T-helper 9 cell (primary cell): ENCODE results near the gene ZBED5.

Source experiments
- DNase-seq: peaks from one replicate; pipeline ENCODE4 v3.0.0-alpha.2; 2020

Gene ZBED5

DNA sequence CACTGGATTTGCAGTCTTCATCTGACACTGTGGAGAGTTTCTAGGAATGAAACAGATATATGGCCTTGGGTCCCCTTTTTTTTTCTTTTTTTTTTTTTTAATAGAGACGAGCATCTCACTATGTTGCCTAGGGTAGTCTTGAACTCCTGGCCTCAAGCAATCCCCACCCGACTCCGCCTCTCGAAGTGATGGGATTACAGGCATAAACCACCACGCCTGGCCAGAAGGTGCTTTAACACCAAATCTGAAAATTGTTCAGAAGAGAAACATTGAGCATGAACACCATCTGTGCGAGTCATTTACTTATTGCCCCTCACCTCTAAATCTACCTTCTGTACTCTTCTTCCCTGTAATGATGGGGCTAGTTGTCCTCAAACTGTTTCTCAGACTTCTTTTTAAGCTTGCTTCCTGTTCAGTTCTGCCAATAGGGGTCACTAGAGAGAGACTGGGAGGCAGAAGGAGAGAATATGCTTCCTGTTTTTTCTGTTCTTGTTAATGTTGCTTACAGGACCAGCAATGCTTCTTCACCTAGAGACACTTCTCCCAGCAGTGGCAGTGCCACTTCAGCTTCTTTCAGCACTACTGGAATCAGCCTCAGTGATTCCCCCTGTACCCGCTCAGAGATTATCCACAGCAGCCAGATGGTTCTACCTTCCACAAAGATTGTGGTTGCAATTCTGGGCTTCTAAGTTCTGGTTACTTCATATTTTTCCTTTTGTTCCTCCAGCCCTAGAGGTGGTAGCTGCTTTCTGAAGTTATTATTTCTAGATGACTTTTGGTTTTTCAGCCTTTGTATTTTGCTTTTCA lies 20.8 kb upstream of the ZBED5 start:
- no peak for DNase-seq

DNA sequence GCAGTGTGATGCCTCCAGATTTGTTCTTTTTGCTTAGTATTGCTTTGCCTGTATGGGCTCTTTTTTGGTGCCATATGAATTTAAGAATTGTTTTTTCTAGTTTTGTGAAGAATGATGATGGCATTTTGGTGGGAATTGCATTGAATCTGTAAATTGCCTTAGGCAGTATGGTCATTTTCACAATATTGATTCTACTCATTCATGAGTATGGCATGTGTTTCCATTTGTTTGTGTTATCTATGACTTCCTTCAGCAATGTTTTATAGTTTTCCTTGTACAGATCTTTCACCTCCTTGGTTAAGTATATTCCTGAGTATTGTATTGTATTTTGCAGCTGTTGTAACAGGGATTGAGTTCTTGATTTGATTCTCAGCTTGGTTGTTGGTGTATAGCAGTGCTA lies 18.3 kb upstream of the ZBED5 start:
- no peak for DNase-seq

DNA sequence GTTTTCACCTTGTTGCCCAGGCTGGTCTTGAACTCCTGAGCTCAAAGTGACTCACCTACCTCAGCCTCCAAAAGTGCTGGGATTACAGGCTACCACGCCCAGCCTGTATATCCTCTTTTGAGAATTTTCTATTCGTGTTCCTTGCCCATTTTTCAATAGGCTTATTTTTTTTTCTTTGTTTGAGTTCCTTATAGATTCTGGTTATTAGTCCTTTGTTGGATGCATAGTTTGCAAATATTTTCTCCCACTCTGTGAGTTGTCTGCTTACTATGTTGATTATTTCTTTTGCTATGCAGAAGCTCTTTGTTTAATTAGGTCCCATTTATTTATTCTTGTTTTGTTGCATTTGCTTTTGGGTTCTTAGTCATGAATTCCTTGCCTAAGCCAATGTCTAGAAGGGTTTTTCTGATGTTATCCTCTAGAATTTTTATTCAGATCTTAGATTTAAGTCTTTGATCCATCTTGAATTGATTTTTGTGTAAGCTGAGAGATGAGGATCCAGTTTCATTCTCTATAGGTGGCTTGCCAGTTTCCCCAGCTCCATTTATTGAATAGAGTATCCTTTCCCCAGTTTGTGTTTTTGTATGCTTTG lies 17.7 kb upstream of the ZBED5 start:
- no peak for DNase-seq

DNA sequence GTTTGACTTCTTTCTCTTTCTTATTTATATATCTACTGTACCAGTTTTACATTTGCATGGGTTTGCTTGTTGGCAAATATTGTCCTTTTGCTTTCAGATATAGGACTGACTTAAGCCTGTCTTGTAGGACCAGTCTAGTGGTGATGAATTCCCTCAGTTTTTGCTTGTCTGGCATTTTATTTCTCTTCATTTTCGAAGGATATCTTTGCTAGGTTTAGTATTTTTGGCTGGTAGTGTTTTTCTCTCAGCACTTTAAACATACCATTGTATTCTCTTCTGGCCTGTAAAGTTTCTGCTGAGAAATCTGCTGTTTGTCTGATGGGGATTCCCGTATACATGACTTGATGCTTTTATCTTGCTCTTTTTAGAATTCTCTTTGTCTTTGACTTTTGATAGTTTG lies 14.2 kb upstream of the ZBED5 start:
- no peak for DNase-seq

DNA sequence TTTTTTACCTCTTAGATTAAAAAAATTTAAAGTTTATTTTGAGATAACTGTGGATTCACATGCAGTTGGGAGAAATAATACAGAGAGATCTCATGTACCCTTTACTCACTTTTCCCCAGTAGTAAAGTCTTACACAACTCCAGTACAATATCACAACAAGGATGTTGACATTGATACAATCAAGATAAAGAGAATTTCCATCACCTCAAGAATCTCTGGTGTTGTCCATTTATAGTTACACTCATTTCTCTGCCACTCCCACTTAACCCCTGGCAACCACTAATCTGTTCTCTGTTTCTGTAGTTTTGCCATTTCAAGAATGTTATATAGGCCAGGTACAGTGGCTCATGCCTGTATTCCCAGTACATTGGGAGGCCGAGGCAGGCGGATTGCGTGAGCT lies 10.5 kb upstream of the ZBED5 start:
- no peak for DNase-seq

DNA sequence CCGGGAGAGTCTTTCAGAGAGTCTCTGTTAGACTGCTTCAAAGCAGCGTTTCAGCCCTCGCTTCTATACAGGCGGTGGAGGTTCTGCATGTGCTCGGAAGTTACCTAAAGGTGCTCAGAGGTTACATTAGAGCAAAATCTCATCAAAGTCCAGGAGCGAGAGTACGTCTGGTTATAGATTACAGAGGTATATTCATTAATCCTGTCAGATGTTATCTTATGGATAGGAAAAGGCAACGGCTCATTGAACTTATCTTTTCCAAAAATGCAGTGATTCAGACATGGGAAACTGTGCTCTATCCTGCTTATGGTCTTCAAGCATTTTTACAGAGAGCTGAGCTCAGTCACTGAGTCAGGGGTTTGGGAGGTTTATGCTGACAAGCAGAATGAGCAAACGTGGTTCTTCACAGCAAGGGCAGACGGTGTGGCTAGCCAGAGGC lies 9.1 kb upstream of the ZBED5 start:
- no peak for DNase-seq

DNA sequence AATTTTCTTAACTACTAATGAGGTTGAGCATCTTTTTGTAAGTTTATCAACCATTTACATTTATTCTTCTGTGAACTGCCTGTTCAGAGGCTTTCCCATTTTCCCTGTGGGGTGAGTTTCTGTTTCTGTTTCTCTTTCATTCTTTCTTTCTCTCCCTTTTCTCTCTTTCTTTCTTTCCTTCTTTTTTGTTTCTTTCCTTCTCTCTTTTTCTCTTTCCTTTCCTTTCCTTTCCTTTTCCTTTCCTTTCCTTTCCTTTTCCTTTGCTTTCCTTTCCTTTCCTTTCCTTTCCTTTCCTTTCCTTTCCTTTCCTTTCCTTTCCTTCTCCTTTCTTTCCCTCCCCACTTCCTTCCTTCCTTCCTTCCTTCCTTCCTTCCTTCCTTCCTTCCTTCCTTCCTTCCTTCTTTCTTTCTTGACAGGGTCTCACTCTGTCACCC lies 8.0 kb upstream of the ZBED5 start:
- DNase-seq, result no peak

DNA sequence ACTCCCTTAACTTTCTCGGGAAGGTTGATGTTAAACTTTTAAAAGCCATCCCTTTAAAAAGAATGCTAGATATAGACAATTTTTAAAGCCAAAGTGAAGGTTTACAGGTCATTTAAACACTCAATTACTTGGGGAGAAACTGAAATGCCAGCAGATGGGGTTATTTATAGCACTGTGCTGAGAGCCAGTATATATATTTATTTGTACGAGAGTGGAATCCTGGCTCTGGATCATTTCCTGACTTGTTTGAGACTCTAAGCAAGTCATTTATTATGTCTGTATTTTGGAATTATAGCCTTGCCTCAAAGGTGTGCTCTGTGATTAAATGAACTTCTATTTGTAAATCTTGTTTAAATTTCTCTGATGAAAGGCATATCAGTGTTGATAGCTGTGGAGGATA lies 6.8 kb upstream of the ZBED5 start:
- no peak for DNase-seq

DNA sequence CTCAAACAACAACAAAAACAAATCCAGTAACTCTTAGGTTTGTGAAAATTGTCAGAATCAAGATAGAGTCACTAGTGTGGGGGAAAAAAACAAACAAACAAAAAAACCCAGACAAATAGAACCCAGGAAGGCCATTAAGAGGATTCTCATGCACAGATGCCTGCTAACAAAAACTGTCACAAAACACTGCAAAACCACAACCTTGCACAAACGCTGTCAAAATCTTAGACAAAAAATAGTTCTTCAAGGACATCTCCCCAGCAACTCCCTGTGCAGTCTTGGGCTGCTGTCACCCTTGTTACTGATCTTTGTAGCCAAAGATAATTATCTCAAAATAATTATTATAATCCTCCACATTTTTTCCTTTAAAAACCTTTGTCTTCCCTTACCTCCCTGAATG lies 4.6 kb upstream of the ZBED5 start:
- DNase-seq, result no peak

DNA sequence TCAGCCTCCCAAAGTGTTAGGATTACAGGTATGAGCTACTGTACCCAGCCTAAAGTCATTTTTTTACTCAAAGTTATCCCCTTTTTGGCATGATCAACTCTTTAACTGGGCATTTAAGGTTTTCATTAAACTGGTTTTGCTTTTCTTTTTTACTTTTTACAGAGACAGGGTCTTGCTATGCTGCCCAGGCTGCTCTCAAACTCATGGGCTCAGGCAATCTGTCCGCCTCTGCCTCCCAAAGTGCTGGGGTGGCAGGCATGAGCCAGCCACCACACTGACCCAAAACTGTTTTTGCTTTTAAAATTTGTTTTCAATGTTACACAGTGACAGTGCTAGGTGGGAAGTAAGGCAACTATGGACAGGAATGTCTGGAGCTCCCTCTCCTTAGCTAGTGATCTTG lies 3.9 kb upstream of the ZBED5 start:
- DNase-seq, result no peak

DNA sequence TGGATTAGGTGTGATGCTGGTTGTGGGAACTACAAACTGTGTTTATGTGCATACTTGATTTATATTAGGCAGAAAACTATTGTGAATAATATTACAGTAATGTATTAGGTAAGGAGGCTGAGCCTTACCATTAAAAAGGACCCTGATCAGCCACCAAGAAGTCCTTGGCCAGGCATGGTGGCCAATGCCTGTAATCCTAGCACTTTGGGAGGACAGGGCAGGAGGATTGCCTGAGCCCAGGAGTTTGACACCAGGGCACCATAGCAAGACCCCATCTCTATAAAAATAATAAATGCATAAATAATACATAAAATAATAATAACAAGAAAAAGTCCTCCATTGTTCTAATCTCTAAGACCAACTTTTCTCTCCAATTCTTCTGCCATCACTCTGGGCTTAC lies 3.2 kb upstream of the ZBED5 start:
- DNase-seq, result no peak

DNA sequence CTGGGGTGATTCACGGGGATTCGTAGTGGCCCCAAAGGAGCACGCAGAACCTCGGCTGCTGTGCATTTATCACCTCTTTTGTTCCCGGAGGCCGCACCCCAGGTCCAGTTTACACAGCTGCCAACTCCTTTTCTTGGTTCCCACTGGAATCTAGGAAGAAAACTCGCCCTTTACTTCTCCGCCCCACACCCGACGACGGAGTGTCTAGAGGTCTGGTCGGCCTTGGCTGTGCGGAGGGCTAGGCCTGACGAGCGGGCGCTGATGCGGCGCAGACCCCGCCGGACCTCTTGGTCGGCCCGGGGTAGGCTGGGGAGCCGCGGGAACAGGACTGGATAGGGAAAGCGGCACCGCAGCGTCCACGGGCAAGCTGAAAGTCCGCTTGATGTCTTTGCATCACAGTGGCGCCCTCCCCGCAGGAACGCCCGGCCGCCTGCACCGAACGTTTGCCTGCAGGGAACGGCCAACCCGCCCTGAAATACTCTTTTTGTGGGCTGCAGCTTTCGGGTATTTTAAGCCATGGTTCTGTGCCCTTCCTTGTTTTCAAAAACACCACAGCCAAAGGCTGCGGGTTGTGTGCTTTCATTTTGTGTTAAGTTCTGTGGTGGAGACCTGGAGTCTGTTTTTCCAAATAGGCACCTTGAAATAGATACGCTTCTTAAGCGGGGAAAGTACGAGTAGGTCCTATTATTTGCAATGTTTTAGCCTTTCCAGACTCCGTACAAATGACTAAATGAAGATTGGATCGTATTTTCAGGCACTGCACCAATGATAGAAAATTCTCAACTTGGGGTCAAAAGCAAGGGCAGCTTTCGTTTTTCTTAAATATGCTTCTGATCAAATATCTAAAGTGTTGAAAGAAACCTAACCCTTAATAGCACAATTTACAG lies 829 bp upstream of the ZBED5 start:
- DNase-seq, result peak; percentile 37

DNA sequence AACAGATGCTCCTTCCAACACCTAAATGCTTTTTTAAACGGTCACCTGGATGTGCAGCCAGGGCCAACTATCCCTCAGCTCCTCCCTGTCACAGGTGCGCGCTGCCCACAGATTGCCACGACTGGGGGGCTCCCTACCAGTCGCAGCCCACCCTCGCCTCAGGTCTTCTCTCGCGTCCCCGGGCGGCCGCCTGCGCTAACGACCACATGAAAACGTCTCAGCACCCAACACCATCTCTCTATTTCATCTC lies 469 bp downstream of the ZBED5 start:
- DNase-seq, result no peak

DNA sequence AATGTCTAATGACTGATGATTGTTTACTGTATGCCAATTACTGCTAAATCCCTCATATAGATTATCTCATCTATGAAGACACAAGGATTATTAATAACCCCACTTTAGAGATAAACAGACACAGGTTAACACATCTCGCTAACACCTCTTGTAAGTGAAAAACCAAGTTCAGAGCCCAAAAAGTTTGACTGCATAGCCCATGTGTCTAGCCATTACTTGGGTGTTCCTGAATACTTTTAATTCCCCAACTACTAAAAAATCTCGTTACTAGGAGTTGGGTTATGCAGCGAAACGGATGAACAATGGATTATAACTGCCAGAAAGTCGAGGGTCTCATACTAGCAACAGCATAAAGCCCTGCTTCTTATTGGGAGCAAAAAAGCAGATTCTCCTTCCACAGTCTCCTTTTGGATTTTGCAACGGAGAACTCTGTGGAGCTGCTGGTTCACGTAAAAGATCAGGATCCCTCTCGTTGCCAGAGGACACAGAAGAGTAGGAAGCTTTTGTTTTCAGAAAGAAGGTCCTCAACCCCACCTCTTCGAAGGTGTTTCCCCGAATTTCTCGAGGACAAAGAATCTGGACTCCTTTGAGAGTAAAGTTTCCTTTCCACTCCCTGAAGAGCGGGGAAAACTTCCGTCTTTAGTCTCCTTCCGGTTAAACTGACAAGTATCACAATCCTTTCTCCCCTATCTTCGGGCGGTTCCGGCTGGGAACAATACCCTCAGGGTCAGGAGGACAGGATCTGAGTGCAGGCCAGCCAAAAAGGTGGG lies 979 bp downstream of the ZBED5 start:
- peak; percentile 5 for DNase-seq

DNA sequence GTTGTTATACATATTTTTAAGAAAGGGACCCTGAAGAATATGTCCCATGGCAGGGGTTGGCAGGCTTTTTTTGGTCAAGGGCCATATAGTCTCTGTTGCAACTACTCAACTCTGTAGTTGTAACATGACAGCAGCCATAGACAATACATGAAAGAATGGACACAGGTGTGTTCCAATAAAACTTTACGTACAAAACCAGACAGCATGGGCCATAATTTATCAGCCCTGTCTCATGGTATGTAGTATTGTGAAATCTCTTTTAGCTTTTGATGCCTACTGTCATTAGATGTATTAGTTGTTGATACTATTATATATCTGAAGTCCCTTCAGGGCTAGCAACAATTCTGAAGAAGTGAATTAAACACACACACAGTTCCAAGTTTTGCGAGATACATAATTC lies 2.6 kb downstream of the ZBED5 start:
- no peak for DNase-seq

DNA sequence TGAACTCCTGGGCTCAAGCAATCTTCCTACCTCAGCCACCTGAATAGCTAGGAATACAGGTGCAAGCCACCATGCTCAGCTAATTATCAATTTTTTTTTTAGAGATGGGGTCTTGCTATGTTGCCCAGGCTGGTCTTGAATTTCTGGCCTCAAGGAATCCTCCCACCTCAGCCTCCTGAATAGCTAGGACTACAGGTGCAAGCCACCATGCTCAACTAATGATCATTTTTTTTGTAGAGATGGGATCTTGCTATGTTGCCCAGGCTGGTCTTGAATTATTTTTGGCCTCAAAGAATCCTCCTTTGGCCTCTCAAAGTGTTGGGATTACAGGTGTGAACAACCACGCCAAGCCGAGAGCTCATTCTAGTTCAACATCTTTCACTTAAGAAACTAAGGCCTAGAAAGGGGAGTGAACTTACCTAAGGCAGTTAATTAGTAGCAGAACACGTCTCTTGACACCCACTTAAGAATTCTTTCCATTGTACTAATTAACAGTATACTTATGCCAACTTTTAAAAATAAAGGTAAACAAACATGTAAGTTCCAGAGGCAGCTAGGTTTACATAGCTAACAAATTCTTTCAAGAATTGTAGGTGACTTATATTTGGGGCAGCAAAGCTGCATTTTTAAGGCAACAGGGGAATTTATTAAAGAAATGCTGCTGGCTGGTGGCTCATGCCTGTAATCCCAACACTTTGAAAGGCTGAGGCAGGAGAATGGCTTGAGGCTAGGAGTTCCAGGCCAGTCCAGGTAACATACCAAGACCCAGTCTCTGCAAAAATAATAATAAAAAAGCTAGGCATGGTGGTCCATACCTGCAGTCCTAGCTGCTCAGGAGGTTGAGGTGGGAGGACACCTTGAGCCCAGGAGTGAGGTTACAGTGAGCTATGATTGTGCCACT lies 9.6 kb downstream of the ZBED5 start:
- DNase-seq, result no peak

DNA sequence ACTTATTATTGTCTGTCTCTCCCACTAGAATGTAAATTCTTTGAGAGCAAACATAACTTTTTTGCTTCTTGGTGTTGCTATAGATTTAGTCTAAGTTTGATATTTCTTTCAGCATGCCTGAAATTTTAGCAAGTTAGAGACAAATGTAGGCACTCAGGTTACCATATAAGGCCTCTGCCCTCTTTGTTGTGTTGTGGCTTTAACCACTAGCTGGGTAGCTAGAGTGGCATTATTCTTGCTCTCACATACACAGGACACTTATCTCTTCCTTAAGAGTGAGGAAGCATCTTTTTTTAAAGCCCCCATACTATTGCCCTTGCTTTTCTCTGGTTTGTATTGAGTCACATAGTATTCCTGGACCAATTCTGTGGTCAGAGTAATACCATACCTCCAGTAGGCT lies 11.2 kb downstream of the ZBED5 start:
- no peak for DNase-seq

DNA sequence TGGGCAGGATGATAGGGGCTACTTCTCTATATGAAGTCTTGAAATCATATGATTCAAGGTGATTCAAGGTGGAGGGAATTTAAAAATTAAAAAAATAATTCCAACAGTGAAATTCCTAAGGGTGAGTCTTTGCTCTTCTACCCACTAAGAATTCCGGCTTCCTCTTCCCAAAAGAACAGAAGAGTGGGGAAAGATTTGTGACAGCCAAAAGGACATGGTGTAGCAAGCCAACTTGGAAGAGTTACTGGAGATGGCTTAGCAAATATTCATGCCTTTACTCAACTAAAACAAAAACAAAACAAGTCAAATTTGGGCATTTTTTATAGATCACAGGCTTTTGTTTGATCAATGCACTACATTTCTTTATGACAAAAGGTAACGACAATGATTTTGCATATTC lies 12.3 kb downstream of the ZBED5 start:
- DNase-seq, result no peak

DNA sequence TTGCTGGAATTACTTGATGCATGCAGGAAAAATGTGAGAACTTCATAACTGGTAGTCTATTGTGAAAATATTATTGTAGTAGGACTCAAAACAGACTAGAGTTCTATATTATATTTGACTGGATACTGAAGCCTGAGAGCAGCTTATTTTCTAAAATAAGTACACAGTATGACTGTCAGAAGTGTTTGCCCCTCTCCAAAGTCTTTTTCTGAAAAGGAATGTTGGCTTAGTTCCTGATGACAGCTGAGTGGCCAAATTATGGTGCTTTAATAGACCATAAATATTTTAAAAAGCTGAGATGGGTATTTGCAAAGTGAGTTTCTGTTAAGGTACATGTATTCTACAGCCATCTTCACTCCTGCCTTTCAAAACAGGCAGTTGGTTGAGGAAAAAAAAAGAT lies 13.1 kb downstream of the ZBED5 start:
- no peak for DNase-seq

DNA sequence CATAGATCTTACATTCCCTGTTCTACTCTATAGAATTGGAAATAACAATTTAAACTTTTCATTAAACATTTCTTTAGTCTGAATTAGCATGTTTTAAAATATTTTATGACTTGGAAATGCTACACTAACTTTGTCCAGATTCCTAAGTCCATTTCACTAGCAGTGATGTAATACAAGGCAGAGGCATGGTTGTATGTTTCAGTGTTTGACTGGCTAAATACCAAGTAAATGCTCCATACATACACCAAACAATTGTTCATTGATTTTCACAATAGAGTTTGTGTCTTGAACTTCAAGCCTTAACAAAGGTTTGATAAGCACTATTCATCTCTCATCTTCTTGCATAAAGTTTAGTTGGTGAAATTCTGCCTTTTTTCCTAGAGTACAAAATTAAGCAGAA lies 13.5 kb downstream of the ZBED5 start:
- DNase-seq, result no peak

DNA sequence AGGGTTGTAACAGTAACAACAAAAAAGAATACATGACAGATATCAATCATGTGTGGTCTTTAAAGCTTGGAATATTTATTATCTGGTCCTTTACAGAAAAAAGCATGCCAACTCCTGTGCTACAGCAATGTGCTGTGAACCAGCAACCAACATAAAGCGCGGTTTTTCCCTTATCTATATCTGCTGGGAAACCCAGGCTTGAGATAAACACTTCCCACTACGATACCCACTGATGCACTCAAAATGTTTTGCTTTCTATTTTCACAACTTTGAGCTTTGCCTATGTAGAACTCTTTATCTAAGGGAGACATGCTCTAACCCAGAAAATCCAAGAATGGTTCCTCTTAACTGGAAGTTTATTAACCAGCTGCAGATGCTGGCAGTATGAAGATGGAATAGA lies 19.0 kb downstream of the ZBED5 start:
- no peak for DNase-seq

DNA sequence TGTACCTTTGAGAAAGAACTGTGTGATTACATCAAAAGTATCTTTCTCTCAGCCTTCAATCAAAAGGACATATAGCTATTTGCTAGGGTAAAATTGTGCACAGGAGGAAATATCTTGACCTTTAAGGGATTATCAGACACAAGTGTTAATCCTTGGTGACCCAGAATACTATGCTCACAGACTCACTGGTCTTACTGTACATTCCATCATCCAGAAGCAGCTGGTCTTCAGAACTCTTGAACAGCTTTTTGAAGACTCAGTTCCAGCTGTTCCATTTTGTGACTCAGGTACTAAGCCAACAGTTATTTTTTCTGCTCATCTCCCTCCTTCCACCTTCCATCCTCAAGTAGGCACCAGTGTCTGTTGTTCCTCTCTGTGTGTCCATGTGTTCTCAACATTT lies 19.8 kb downstream of the ZBED5 start:
- no peak for DNase-seq
